H9 (cell line): ENCODE data around the gene PRMT2. TPM values are rescaled to one million over a fixed set of nuclear protein-coding genes. Genes with fewer than 3 reads are reported as not detected.

Source experiments
- DNase-seq: peaks from one replicate; pipeline ENCODE4 v3.0.0-alpha.2; 2017
- H2AFZ ChIP-seq: one replicate; pipeline ENCODE4 v1.6.1; 2013; ENCODE audit warnings: mild to moderate bottlenecking, low read length, control low read depth, moderate library complexity
- H2AK5ac ChIP-seq: 2 replicates; pipeline ENCODE4 v1.6.1; 2013; ENCODE audit warnings: low read length, control low read depth, mixed read lengths; ENCODE audit not compliant: insufficient read length
- H2BK120ac ChIP-seq: one replicate; pipeline ENCODE4 v1.6.1; 2013; ENCODE audit warnings: low read depth, mild to moderate bottlenecking, low read length, control low read depth, inconsistent platforms; ENCODE audit not compliant: poor library complexity, severe bottlenecking
- H2BK12ac ChIP-seq: 2 replicates; pipeline ENCODE4 v1.6.1; 2013; ENCODE audit warnings: low read length, control low read depth, mixed read lengths, low read depth; ENCODE audit not compliant: insufficient read length
- H2BK15ac ChIP-seq: 2 replicates; pipeline ENCODE4 v1.6.1; 2013; ENCODE audit warnings: low read depth, low read length, control low read depth
- H2BK20ac ChIP-seq: one replicate; pipeline ENCODE4 v1.6.1; 2013; ENCODE audit warnings: low read depth, mild to moderate bottlenecking, low read length, control low read depth, inconsistent platforms; ENCODE audit not compliant: poor library complexity, severe bottlenecking
- H2BK5ac ChIP-seq: 2 replicates; pipeline ENCODE4 v1.6.1; 2013; ENCODE audit warnings: low read length, control low read depth, mixed read lengths; ENCODE audit not compliant: insufficient read length
- H3K14ac ChIP-seq: 2 replicates; pipeline ENCODE4 v1.6.1; 2013; ENCODE audit warnings: low read length, control low read depth; ENCODE audit not compliant: insufficient read depth
- H3K18ac ChIP-seq: 2 replicates; pipeline ENCODE4 v1.6.1; 2013; ENCODE audit warnings: low read depth, mild to moderate bottlenecking, mixed read lengths, low read length, control low read depth; ENCODE audit not compliant: insufficient read length
- H3K23ac ChIP-seq: 2 replicates; pipeline ENCODE4 v1.6.1; 2013; ENCODE audit warnings: low read length, control low read depth, mixed read lengths, low read depth; ENCODE audit not compliant: insufficient read length
- H3K23me2 ChIP-seq: 2 replicates; pipeline ENCODE4 v1.6.1; 2013; ENCODE audit warnings: low read depth, mild to moderate bottlenecking, mixed read lengths, low read length, control low read depth; ENCODE audit not compliant: insufficient read length, poor library complexity, severe bottlenecking
- H3K27ac ChIP-seq: 2 replicates; pipeline ENCODE4 v1.5.1; 2013; ENCODE audit warnings: low read length, control low read depth, mixed read lengths, low read depth; ENCODE audit not compliant: insufficient read length
- H3K27me3 ChIP-seq: 2 replicates; pipeline ENCODE4 v1.6.1; 2013; ENCODE audit warnings: low read length, control low read depth, inconsistent platforms; ENCODE audit not compliant: insufficient read depth
- H3K4ac ChIP-seq: 2 replicates; pipeline ENCODE4 v1.6.1; 2013; ENCODE audit warnings: low read depth, mild to moderate bottlenecking, control low read depth, inconsistent platforms, low read length, moderate library complexity
- H3K4me1 ChIP-seq: 2 replicates; pipeline ENCODE4 v1.6.1; 2013; ENCODE audit warnings: low read length, control low read depth, inconsistent platforms; ENCODE audit not compliant: insufficient read depth
- H3K4me2 ChIP-seq: 2 replicates; pipeline ENCODE4 v1.6.1; 2013; ENCODE audit warnings: low read length, control low read depth, mixed read lengths; ENCODE audit not compliant: insufficient read length, insufficient read depth
- H3K56ac ChIP-seq: 2 replicates; pipeline ENCODE4 v1.6.1; 2013; ENCODE audit warnings: low read depth, mild to moderate bottlenecking, mixed read lengths, low read length, control low read depth; ENCODE audit not compliant: insufficient read length
- H3K79me1 ChIP-seq: 2 replicates; pipeline ENCODE4 v1.6.1; 2013; ENCODE audit warnings: low read depth, mild to moderate bottlenecking, moderate library complexity, low read length, control low read depth, inconsistent platforms; ENCODE audit not compliant: insufficient read depth, poor library complexity, severe bottlenecking
- H3K79me2 ChIP-seq: 2 replicates; pipeline ENCODE4 v1.6.1; 2013; ENCODE audit warnings: low read length, control low read depth, inconsistent platforms; ENCODE audit not compliant: insufficient read depth
- H3K9ac ChIP-seq: 2 replicates; pipeline ENCODE4 v1.6.1; 2013; ENCODE audit warnings: low read length, control low read depth, mixed read lengths; ENCODE audit not compliant: insufficient read length; ENCODE audit errors: extremely low read depth
- H3K9me3 ChIP-seq: one replicate; pipeline ENCODE4 v1.6.1; 2013; ENCODE audit warnings: low read depth, low read length, inconsistent platforms; ENCODE audit not compliant: control insufficient read depth
- H3T11ph ChIP-seq: one replicate; pipeline ENCODE4 v1.6.1; 2013; ENCODE audit warnings: mild to moderate bottlenecking, low read length, control low read depth, inconsistent platforms
- H4K20me1 ChIP-seq: one replicate; pipeline ENCODE4 v1.6.1; 2013; ENCODE audit not compliant: control insufficient read depth, insufficient read length, insufficient read depth
- H4K5ac ChIP-seq: 2 replicates; pipeline ENCODE4 v1.6.1; 2013; ENCODE audit warnings: low read depth, mild to moderate bottlenecking, mixed read lengths, low read length, control low read depth; ENCODE audit not compliant: insufficient read length
- H4K8ac ChIP-seq: replicated peaks from 2 replicates; pipeline ENCODE4 v1.6.1; 2013; ENCODE audit warnings: low read length, control low read depth, mixed read lengths, low read depth; ENCODE audit not compliant: insufficient read length
- H4K91ac ChIP-seq: 2 replicates; pipeline ENCODE4 v1.6.1; 2013; ENCODE audit warnings: low read depth, mild to moderate bottlenecking, moderate library complexity, mixed read lengths, low read length, control low read depth; ENCODE audit not compliant: insufficient read length
- H3K27ac Mint-ChIP-seq, 3 experiments: 2 replicates in 2 of 3; 3 replicates in 1 of 3; pipeline ENCODE4 v1.8.0; 2020 to 2021; ENCODE audit warnings: mixed read lengths in 3 of 3, mild to moderate bottlenecking in 1 of 3, moderate library complexity in 1 of 3
- H3K27me3 Mint-ChIP-seq: 2 replicates; pipeline ENCODE4 v1.8.0; 2021; ENCODE audit warnings: low read depth, mild to moderate bottlenecking, moderate library complexity, mixed read lengths
- H3K36me3 Mint-ChIP-seq, 3 experiments: 2 replicates in 2 of 3; 3 replicates in 1 of 3; pipeline ENCODE4 v1.8.0; 2020 to 2021; ENCODE audit warnings: low read depth in 3 of 3, mixed read lengths in 3 of 3; ENCODE audit not compliant: insufficient read depth in 1 of 3
- H3K4me1 Mint-ChIP-seq, 2 experiments: 2 replicates each; pipeline ENCODE4 v1.8.0; 2020; ENCODE audit warnings: mixed read lengths in 2 of 2
- H3K4me3 Mint-ChIP-seq, 2 experiments: 2 replicates in 1 of 2; 3 replicates in 1 of 2; pipeline ENCODE4 v1.8.0; 2020 to 2021; ENCODE audit warnings: mild to moderate bottlenecking in 2 of 2, mixed read lengths in 2 of 2, moderate library complexity in 1 of 2
- H3K9me3 Mint-ChIP-seq, 2 experiments: 2 replicates in 1 of 2; 3 replicates in 1 of 2; pipeline ENCODE4 v1.8.0; 2020; ENCODE audit warnings: mild to moderate bottlenecking in 2 of 2, mixed read lengths in 2 of 2, moderate library complexity in 1 of 2
- WGBS: extraction: QIAGEN DNeasy Blood & Tissue Kit; methylation state at CpG from one replicate; pipeline ENCODE4 v1.1.7; 2013; ENCODE audit warnings: missing lambda C conversion rate, low lambda C conversion rate, mixed read lengths; ENCODE audit not compliant: insufficient read length; ENCODE audit errors: extremely low coverage; 5-methylcytosine and 5-hydroxymethylcytosine counted together
- total RNA-seq: library from RNA; stranded (reverse); gene quantifications from 2 replicates; pipeline ENCODE4 v1.2.1, GENCODE V29; 2021
- TF ChIP-seq, protein P1 (sequence below): fragments of 200-600 bp; sonication (generic); conservative IDR thresholded peaks from 3 replicates; pipeline ENCODE4 v1.8.0; 2021; ENCODE audit warnings: antibody characterized with exemption, mild to moderate bottlenecking

PRMT2 gene
- total RNA-seq, 1 experiment from 2014 or later, result 53.7 TPM

GRCh38 chr21:46662367-46662654, 26.8 kb downstream of the PRMT2 start:
- no peak overlapping the region for H3K27ac Mint-ChIP-seq
- WGBS, result no CpG with 5 or more reads among the region's 11 CpGs
- H3K4me2 ChIP-seq, result no peak overlapping the region

More at GRCh38 chr21:46662367-46662654, 26.8 kb downstream of the PRMT2 start:
- H2AFZ ChIP-seq, result no peak overlapping the region
- no peak overlapping the region for H3K18ac ChIP-seq
- H3K56ac ChIP-seq, result no peak overlapping the region
- H3K79me1 ChIP-seq, result no peaks in the 10 kb centered on the region
- no peaks in the 10 kb centered on the region for H3K27me3 Mint-ChIP-seq
- no peaks in the 10 kb centered on the region for H3K4me1 ChIP-seq
- H3K23ac ChIP-seq, result no peak overlapping the region
- no peak overlapping the region for H4K8ac ChIP-seq
- H2BK15ac ChIP-seq, result no peak overlapping the region
- no peak for DNase-seq
- H3K79me2 ChIP-seq, result no peaks in the 10 kb centered on the region
- no peaks in the 10 kb centered on the region for H4K20me1 ChIP-seq
- no peak overlapping the region for H4K91ac ChIP-seq
- H2BK5ac ChIP-seq, result no peak overlapping the region
- H4K5ac ChIP-seq, result no peak overlapping the region
- no peak overlapping the region for H2AK5ac ChIP-seq
- no peak overlapping the region for H3T11ph ChIP-seq
- peaks cover 0 to 16% (median 0%) of the 10 kb centered on the region in 3 experiments; a peak in 4 of 7 replicates for H3K36me3 Mint-ChIP-seq
- no peak overlapping the region for H3K27ac ChIP-seq
- TF ChIP-seq, protein P1, sequence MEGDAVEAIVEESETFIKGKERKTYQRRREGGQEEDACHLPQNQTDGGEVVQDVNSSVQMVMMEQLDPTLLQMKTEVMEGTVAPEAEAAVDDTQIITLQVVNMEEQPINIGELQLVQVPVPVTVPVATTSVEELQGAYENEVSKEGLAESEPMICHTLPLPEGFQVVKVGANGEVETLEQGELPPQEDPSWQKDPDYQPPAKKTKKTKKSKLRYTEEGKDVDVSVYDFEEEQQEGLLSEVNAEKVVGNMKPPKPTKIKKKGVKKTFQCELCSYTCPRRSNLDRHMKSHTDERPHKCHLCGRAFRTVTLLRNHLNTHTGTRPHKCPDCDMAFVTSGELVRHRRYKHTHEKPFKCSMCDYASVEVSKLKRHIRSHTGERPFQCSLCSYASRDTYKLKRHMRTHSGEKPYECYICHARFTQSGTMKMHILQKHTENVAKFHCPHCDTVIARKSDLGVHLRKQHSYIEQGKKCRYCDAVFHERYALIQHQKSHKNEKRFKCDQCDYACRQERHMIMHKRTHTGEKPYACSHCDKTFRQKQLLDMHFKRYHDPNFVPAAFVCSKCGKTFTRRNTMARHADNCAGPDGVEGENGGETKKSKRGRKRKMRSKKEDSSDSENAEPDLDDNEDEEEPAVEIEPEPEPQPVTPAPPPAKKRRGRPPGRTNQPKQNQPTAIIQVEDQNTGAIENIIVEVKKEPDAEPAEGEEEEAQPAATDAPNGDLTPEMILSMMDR, result no peak
- peaks cover 6% of the 10 kb centered on the region for H3K23me2 ChIP-seq
- no peak overlapping the region for H3K9ac ChIP-seq
- H3K14ac ChIP-seq, result no peak overlapping the region
- no peak overlapping the region for H3K4ac ChIP-seq
- H2BK120ac ChIP-seq, result no peak overlapping the region
- H2BK12ac ChIP-seq, result no peak overlapping the region
- H3K4me1 Mint-ChIP-seq, result peaks cover 2 to 3% of the 10 kb centered on the region in 2 experiments; a peak in 3 of 4 replicates
- no peaks in the 10 kb centered on the region for H3K27me3 ChIP-seq
- H3K9me3 Mint-ChIP-seq, result no peaks in the 10 kb centered on the region
- H3K9me3 ChIP-seq, result no peaks in the 10 kb centered on the region
- no peak overlapping the region for H3K4me3 Mint-ChIP-seq
- no peak overlapping the region for H2BK20ac ChIP-seq
